Activated B cell treated with CpG ODN at 0.5 μM for 24 hours (primary cell): ENCODE data around the gene CIT. TPM values are rescaled to one million over a fixed set of nuclear protein-coding genes. Genes with fewer than 3 reads are reported as not detected.
"Not testable (repeated sequence)": the region's sequence is repeated elsewhere in the genome, so short reads cannot be mapped to it uniquely, and the experiment has no call there.

Experiments used
- ATAC-seq: fragments of 200-7000 bp; cut with Tn5 transposase; one replicate; pipeline ENCODE4 v1.10.0; 2021; ENCODE audit warnings: low read depth, mild to moderate bottlenecking, moderate library complexity
- CTCF ChIA-PET: fragments of 350-600 bp; sonication (Branson Sonifier 250); formaldehyde crosslinking; loops from one replicate; lab custom pipeline; 2021; ENCODE audit warnings: antibody characterized with exemption; lab: Charles Lee
- POLR2A ChIA-PET: fragments of 350-600 bp; sonication (Branson Sonifier 250); formaldehyde crosslinking; loops from one replicate; lab custom pipeline; 2021; ENCODE audit warnings: antibody characterized with exemption; lab: Charles Lee
- DNase-seq: peaks from one replicate; pipeline ENCODE4 v3.0.0; 2022
- H3K27ac Mint-ChIP-seq: one replicate; pipeline ENCODE4 v1.8.0; 2020; ENCODE audit warnings: mixed read lengths
- H3K27me3 Mint-ChIP-seq: one replicate; pipeline ENCODE4 v1.8.0; 2021; ENCODE audit warnings: mixed read lengths
- H3K36me3 Mint-ChIP-seq: one replicate; pipeline ENCODE4 v1.8.0; 2021; ENCODE audit warnings: low read depth, mixed read lengths
- H3K4me1 Mint-ChIP-seq: one replicate; pipeline ENCODE4 v1.8.0; 2021; ENCODE audit warnings: mixed read lengths
- H3K4me3 Mint-ChIP-seq: one replicate; pipeline ENCODE4 v1.8.0; 2020; ENCODE audit warnings: mild to moderate bottlenecking, mixed read lengths
- H3K9me3 Mint-ChIP-seq: one replicate; pipeline ENCODE4 v1.8.0; 2020; ENCODE audit warnings: mixed read lengths
- CTCF ChIP-seq: fragments of 200-600 bp; IDR thresholded peaks from one replicate; pipeline ENCODE4 v1.8.0; 2022; ENCODE audit warnings: antibody characterized with exemption, mild to moderate bottlenecking
- intact Hi-C: fragments of 100-400 bp; cut with micrococcal nuclease; formaldehyde crosslinking; loops from one replicate; pipeline ENCODE4 v1.15.1; 2024
- total RNA-seq: library from RNA; stranded (reverse); gene quantifications from 2 replicates; pipeline ENCODE4 v1.2.3, GENCODE V29; 2022

CIT gene
- total RNA-seq, 1 donor from 2014 or later, result 6.1 TPM

DNA sequence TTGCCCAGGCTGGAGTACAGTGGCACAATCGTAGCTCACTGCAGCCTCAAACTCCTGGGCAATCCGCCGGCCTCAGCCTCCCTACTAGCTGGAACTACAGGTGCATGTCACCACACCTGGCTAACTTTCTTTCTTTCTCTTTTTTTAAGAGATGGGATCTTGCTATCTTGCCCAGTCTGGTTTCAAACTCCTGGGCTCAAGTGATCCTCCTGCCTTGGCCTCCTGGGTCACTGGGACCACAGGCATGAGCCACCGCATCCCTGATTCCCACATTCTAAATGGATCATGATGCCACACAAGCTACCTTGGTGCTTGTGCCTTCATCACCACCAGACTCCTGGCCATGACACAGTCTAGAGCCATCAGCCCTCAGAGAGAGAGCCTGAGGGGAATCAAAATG is 165.4 kb downstream of the CIT start:
- Mint-ChIP-seq H3K27me3 (no peaks in the 10 kb centered on the region), H3K9me3 (peaks cover 4% of the 10 kb centered on the region), H3K4me3 (no peak overlapping the region), H3K4me1 (peaks cover 4% of the 10 kb centered on the region), H3K27ac (no peak overlapping the region), H3K36me3 (no peaks in the 10 kb centered on the region)
- ChIA-PET CTCF (no interaction called here), POLR2A (no interaction called here)
- TF ChIP-seq CTCF, result no peak
- DNase-seq (no peak), ATAC-seq (no peak)
- intact Hi-C loops, result no loop called here

GRCh38 chr12:119710965-119711551 is 166.1 kb downstream of the CIT start:
- Mint-ChIP-seq H3K36me3 (no peaks in the 10 kb centered on the region), H3K4me1 (no peaks in the 10 kb centered on the region), H3K27ac (no peak overlapping the region), H3K9me3 (peaks cover 4% of the 10 kb centered on the region), H3K27me3 (no peaks in the 10 kb centered on the region), H3K4me3 (no peak overlapping the region)
- no peak for DNase-seq
- POLR2A ChIA-PET, result no interaction called here
- intact Hi-C loops, result no loop called here
- CTCF ChIA-PET, result no interaction called here
- no peak for TF ChIP-seq CTCF
- ATAC-seq, result no peak

DNA sequence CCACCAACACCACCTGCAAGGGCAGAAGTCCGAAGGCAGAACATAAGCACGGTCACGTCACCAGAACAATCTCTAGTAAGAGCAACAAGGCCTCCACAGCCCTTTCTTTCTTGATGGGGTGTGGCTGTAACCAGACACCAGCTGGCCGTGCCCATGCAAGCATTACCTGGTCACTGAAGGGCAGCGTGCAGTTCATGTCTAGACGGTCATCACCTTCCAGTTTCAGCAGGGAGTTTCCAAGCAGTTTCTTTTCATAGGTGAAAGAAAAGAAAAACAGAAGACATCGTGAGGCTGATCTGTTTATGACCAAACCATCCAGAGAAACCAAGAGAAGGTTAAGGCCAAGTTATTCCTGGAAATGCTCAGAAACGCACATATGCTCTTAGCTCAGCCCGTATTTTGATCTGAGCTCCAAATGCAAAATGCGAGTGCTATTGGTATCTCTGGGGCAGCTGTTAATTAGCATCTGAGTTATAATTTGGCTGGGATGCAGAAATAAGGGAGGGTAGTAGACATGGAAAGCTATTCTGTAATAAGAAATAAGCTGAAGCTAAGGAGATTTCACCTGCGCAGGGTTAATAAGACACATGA is 166.7 kb downstream of the CIT start:
- DNase-seq (no peak), ATAC-seq (no peak)
- Mint-ChIP-seq H3K4me1 (no peaks in the 10 kb centered on the region), H3K9me3 (peaks cover 4% of the 10 kb centered on the region), H3K4me3 (no peak overlapping the region), H3K27ac (no peak overlapping the region), H3K36me3 (no peaks in the 10 kb centered on the region), H3K27me3 (no peaks in the 10 kb centered on the region)
- CTCF ChIA-PET, result no interaction called here
- intact Hi-C loops, result no loop called here
- TF ChIP-seq CTCF, result no peak
- POLR2A ChIA-PET, result no interaction called here

- H3K4me1 Mint-ChIP-seq, result not testable (repeated sequence)
Measured at GRCh38 chr12:119706427-119706826, 170.7 kb downstream of the CIT start.

GRCh38 chr12:119705182-119705581 is 171.9 kb downstream of the CIT start:
- DNase-seq (no peak), ATAC-seq (no peak)
- no peaks in the 10 kb centered on the region for H3K4me1 Mint-ChIP-seq
- no peaks in the 10 kb centered on the region for H3K27me3 Mint-ChIP-seq
- POLR2A ChIA-PET, result no interaction called here
- intact Hi-C loops, result no loop called here
- H3K4me3 Mint-ChIP-seq, result no peak overlapping the region
- no peaks in the 10 kb centered on the region for H3K9me3 Mint-ChIP-seq
- no peak overlapping the region for H3K27ac Mint-ChIP-seq
- TF ChIP-seq CTCF, result no peak
- H3K36me3 Mint-ChIP-seq, result no peaks in the 10 kb centered on the region
- CTCF ChIA-PET, result interaction anchor here (0.6 kb wide), 1 partner anchor 142 kb away, joined by 4 read pairs; no protein-coding TSS in a partner anchor

More at GRCh38 chr12:119706427-119706826, 170.7 kb downstream of the CIT start:
- CTCF ChIA-PET, H3K27me3 Mint-ChIP-seq, POLR2A ChIA-PET, H3K27ac Mint-ChIP-seq, H3K9me3 Mint-ChIP-seq, H3K36me3 Mint-ChIP-seq, DNase-seq, intact Hi-C loops, ATAC-seq, H3K4me3 Mint-ChIP-seq: not testable (repeated sequence)
